ENCODE data around the gene NIT1. TPM values are rescaled to one million over a fixed set of nuclear protein-coding genes. Genes with fewer than 3 reads are reported as not detected.

Gene NIT1
- total and polyA plus RNA-seq, 9 of the 15 experiments (the other 6 are each of a cell fraction or from before 2014, with no cell fraction given), result 18.4 to 76.0 (median 33.7) TPM

- TF ChIP-seq CREB3 (tag; conservative IDR thresholded peaks at IDR 0.05; ENCODE audit: low read depth) (peak; percentile 71), ZNF785 (CRISPR knock-in tag; IDR thresholded peaks at IDR 0.05) (no peak), BHLHE40 (IDR thresholded peaks at IDR 0.05; ENCODE audit: low read length) (0 out of 2 replicates have a peak, but pooled peaks have one; percentile 44), JUND (IDR thresholded peaks at IDR 0.05; ENCODE audit: borderline replicate concordance, low read depth, low read length) (0 out of 2 replicates have a peak, but pooled peaks have one; percentile 49), JUND (tag; IDR thresholded peaks at IDR 0.05; ENCODE audit: borderline replicate concordance, low read depth, low read length) (peak; percentile 19; the same call in 1 of the 3 replicates), TAF1 (IDR thresholded peaks at IDR 0.05; ENCODE audit: control insufficient read depth, extremely low read depth, insufficient read depth, low read length, severe bottlenecking) (peak; percentile 97), ZNF407 (IDR thresholded peaks at IDR 0.05; ENCODE audit: low read depth) (0 out of 2 replicates have a peak, but pooled peaks have one; percentile 13), GATAD2B (IDR thresholded peaks at IDR 0.05; ENCODE audit: borderline replicate concordance) (0 out of 2 replicates have a peak, but pooled peaks have one; percentile 29), TRIM24 (IDR thresholded peaks at IDR 0.05) (peak; percentile 17 to 93; a peak in 3 of 4 replicates), HDAC1 (IDR thresholded peaks at IDR 0.05) (peak in 1 of 2 experiments; percentile 77; a peak in 3 of 4 replicates), PHF20 (IDR thresholded peaks at IDR 0.05; ENCODE audit: partially characterized antibody) (peak; percentile 94), NFRKB (IDR thresholded peaks at IDR 0.05; ENCODE audit: low read depth) (peak; percentile 100), CTBP1 (IDR thresholded peaks at IDR 0.05; ENCODE audit: borderline replicate concordance) (peak; percentile 75), FOXK2 (conservative IDR thresholded peaks at IDR 0.05 in 1 of 2, IDR thresholded peaks at IDR 0.05 in 1 of 2; ENCODE audit: low read depth in 2 of 2) (peak; percentile 90 to 92), KDM5B (IDR thresholded peaks at IDR 0.05; ENCODE audit: insufficient replicate concordance, low read depth, low read length) (peak; percentile 92), NBN (IDR thresholded peaks at IDR 0.05; ENCODE audit: low read depth) (peak; percentile 54; the same call in 1 of the 2 replicates), ZNF395 (CRISPR knock-in tag; IDR thresholded peaks at IDR 0.05) (peak; percentile 59; the same call in 1 of the 2 replicates)
Observed at GRCh38 chr1:161153682-161154337, 35.9 kb downstream of the NIT1 start, which contains the start of gene UFC1 (continued).

Measured in K562 (cell line).